Measurements from ENCODE around the gene FAM228A.

DNA sequence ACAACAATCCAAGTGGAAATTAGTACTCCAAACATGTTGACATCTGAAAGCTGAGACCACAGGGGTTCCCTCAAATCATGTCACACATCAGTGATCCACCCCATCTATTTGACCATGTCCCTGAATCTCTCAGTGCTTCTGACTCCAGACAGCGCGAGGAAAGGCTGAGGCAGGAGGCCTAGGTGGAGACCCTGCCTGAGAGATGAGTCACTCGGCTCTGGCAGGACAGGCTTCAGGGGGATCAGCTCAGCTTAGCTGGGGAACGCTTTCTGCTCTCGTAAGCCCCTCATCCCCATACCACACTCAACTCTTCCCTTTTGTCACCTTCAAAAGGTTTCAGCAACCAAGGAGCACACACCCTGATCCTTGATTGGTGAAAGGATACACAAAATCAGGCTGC is 5.8 kb upstream of the FAM228A start:
- TF ChIP-seq EZH2 (IDR thresholded peaks at IDR 0.05; ENCODE audit: insufficient read depth, poor library complexity, severe bottlenecking) (no peak), EZH2phosphoT487 (IDR thresholded peaks at IDR 0.05; ENCODE audit: insufficient read depth, low read depth) (no peak)
